Adrenal gland (tissue), 5 donors: ENCODE data around the gene SLC66A1.

Experiments used
- POLR2A ChIP-seq, 2 donors: fragments of 450-650 bp; IDR thresholded peaks; one replicate each; pipeline ENCODE4 v1.6.1; 2017; ENCODE audit warnings: antibody characterized with exemption in 2 of 2, mild to moderate bottlenecking in 2 of 2, moderate library complexity in 1 of 2
- TF ChIP-seq, protein P1 (sequence below), 6 experiments: fragments of 450-650 bp in 4 of 6; fragments of 200-600 bp in 2 of 6; sonication (generic) in 1 of 6; IDR thresholded peaks; 1 replicate in 5 of 6; 2 replicates in 1 of 6; pipeline versions ENCODE4 v1.5.1 to v1.8.0; 2016 to 2021; ENCODE audit warnings: antibody characterized with exemption in 6 of 6, mild to moderate bottlenecking in 2 of 6, moderate library complexity in 1 of 6
- donor health status: DM: no; HTN: no; CAD: no.

GRCh38 chr1:19356266-19356665 is 44.1 kb downstream of the SLC66A1 start:
- TF ChIP-seq, protein P1, sequence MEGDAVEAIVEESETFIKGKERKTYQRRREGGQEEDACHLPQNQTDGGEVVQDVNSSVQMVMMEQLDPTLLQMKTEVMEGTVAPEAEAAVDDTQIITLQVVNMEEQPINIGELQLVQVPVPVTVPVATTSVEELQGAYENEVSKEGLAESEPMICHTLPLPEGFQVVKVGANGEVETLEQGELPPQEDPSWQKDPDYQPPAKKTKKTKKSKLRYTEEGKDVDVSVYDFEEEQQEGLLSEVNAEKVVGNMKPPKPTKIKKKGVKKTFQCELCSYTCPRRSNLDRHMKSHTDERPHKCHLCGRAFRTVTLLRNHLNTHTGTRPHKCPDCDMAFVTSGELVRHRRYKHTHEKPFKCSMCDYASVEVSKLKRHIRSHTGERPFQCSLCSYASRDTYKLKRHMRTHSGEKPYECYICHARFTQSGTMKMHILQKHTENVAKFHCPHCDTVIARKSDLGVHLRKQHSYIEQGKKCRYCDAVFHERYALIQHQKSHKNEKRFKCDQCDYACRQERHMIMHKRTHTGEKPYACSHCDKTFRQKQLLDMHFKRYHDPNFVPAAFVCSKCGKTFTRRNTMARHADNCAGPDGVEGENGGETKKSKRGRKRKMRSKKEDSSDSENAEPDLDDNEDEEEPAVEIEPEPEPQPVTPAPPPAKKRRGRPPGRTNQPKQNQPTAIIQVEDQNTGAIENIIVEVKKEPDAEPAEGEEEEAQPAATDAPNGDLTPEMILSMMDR (IDR thresholded peaks at IDR 0.05): no peak
- TF ChIP-seq POLR2A (IDR thresholded peaks at IDR 0.05): no peak
